Astrocyte (in vitro differentiated cells and primary cell): ENCODE results near the gene HSPBP1. TPM values are rescaled to one million over a fixed set of nuclear protein-coding genes. Genes with fewer than 3 reads are reported as not detected.
A peak's percentile ranks its signal among the peaks of the same experiment; 100 is the strongest.

ENCODE experiments used
- DNase-seq: peaks from one replicate; pipeline ENCODE4 v3.0.0-alpha.2; 2010; ENCODE audit warnings: low read depth
- FAIRE-seq: peaks from 2 replicates; lab custom pipeline; 2011; peaks lifted over from hg19 to GRCh38; lab: Jason Lieb, UNC
- H2AFZ ChIP-seq: 2 replicates; pipeline ENCODE4 v1.6.0; 2012; ENCODE audit warnings: low read depth, low read length, inconsistent platforms
- H3K27ac ChIP-seq: 2 replicates; pipeline ENCODE4 v1.5.1; 2011; ENCODE audit warnings: low read depth, low read length, inconsistent platforms
- H3K27me3 ChIP-seq: 2 replicates; pipeline ENCODE4 v1.6.0; 2011; ENCODE audit warnings: low read length, inconsistent platforms; ENCODE audit not compliant: insufficient read depth
- H3K36me3 ChIP-seq: 2 replicates; pipeline ENCODE4 v1.5.1; 2011; ENCODE audit warnings: low read length, inconsistent platforms; ENCODE audit not compliant: insufficient read depth
- H3K4me1 ChIP-seq: 2 replicates; pipeline ENCODE4 v1.5.1; 2011; ENCODE audit warnings: low read length, inconsistent platforms; ENCODE audit not compliant: insufficient read depth
- H3K4me2 ChIP-seq: 2 replicates; pipeline ENCODE4 v1.6.0; 2012; ENCODE audit warnings: low read length, inconsistent platforms
- H3K4me3 ChIP-seq: 2 replicates; pipeline ENCODE4 v1.5.1; 2011; ENCODE audit warnings: low read depth, mild to moderate bottlenecking, low read length, inconsistent platforms; ENCODE audit not compliant: insufficient read depth
- H3K79me2 ChIP-seq: 2 replicates; pipeline ENCODE4 v1.6.0; 2012; ENCODE audit warnings: mild to moderate bottlenecking, low read length, inconsistent platforms; ENCODE audit not compliant: insufficient read depth
- H3K9ac ChIP-seq: 2 replicates; pipeline ENCODE4 v1.6.0; 2012; ENCODE audit warnings: mild to moderate bottlenecking, low read length, inconsistent platforms
- H3K9me3 ChIP-seq: 2 replicates; pipeline ENCODE4 v1.5.1; 2012; ENCODE audit warnings: low read depth, mild to moderate bottlenecking, low read length, inconsistent platforms; ENCODE audit not compliant: insufficient read depth
- H4K20me1 ChIP-seq: 2 replicates; pipeline ENCODE4 v1.6.0; 2012; ENCODE audit warnings: low read length, inconsistent platforms; ENCODE audit not compliant: insufficient read depth
- H3K27ac Mint-ChIP-seq: one replicate; pipeline ENCODE4 v1.8.0; 2021; ENCODE audit warnings: mild to moderate bottlenecking, mixed read lengths; ENCODE audit not compliant: unreplicated experiment
- H3K27me3 Mint-ChIP-seq: one replicate; pipeline ENCODE4 v1.8.0; 2021; ENCODE audit warnings: low read depth, mixed read lengths; ENCODE audit not compliant: unreplicated experiment
- H3K36me3 Mint-ChIP-seq: one replicate; pipeline ENCODE4 v1.8.0; 2021; ENCODE audit warnings: low read depth, mixed read lengths; ENCODE audit not compliant: unreplicated experiment
- H3K4me1 Mint-ChIP-seq: one replicate; pipeline ENCODE4 v1.8.0; 2021; ENCODE audit warnings: low read depth, mixed read lengths; ENCODE audit not compliant: unreplicated experiment
- H3K4me3 Mint-ChIP-seq: one replicate; pipeline ENCODE4 v1.8.0; 2021; ENCODE audit warnings: mild to moderate bottlenecking, moderate library complexity, mixed read lengths; ENCODE audit not compliant: unreplicated experiment
- H3K9me3 Mint-ChIP-seq: one replicate; pipeline ENCODE4 v1.8.0; 2021; ENCODE audit warnings: mild to moderate bottlenecking, mixed read lengths; ENCODE audit not compliant: unreplicated experiment
- CTCF ChIP-seq: IDR thresholded peaks from 2 replicates; pipeline ENCODE4 v1.5.1; 2011; ENCODE audit warnings: low read depth, mild to moderate bottlenecking, inconsistent platforms, low read length, moderate library complexity; ENCODE audit not compliant: insufficient read depth
- EZH2 ChIP-seq: IDR thresholded peaks from 2 replicates; pipeline ENCODE4 v1.6.1; 2012; ENCODE audit warnings: mild to moderate bottlenecking, low read length, inconsistent platforms; ENCODE audit not compliant: insufficient read depth
- total RNA-seq: library from RNA; stranded (reverse); gene quantifications from 2 replicates; pipeline ENCODE4 v1.2.1, GENCODE V29; 2021

The HSPBP1 gene
- total RNA-seq, 1 donor from 2014 or later, result 34.8 TPM

DNA sequence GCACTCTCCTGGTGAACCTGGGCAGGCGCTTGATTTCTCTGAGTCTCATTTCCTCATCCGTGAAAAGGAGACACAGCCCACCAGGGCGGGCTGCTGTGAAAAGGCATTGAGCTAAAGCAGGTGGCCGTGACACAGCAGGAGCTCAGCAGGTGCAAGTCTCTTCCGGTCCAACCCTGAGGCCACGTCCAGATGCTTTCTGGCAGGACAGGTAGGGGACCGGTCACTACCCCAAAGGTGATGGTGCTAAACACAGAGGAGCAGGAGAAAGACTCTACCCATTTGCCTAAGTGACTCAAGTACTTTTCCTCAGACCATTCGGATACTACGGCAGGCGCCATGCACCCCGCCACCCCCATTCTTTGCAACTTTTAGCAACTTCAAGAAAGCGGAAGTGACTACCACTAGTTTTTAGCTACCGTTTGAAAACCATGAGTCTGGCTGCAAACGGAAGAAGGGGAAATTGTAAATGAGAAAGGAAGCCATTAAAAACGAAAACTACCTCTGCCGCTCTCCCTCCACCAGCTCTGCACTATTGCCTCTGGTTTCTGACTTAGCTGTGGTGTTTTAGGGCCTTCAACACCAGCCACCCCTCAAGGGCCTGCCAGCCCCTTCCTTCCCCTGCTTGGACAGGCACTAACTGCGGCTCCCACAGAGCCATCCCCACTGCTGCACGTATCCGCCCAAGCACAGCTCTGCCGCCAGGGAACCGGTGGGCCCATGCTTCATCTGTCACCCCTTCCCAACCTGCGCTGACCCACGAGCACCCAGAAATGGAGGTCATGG lies 25.9 kb downstream of the HSPBP1 start:
- Histone ChIP-seq H3K9me3 (no peaks in the 10 kb centered on the region), H4K20me1 (peaks cover 92% of the 10 kb centered on the region), H3K4me2 (peak overlapping the region; percentile 13), H3K27ac (no peak overlapping the region), H3K9ac (no peak overlapping the region), H3K4me3 (no peak overlapping the region), H3K79me2 (peaks cover 97% of the 10 kb centered on the region), H2AFZ (no peak overlapping the region), H3K4me1 (peaks cover 36% of the 10 kb centered on the region), H3K27me3 (no peaks in the 10 kb centered on the region), H3K36me3 (no peaks in the 10 kb centered on the region)
- no peaks in the 10 kb centered on the region for H3K27me3 Mint-ChIP-seq
- H3K4me3 Mint-ChIP-seq, result no peak overlapping the region
- H3K36me3 Mint-ChIP-seq, result peaks cover 6% of the 10 kb centered on the region
- TF ChIP-seq EZH2 (no peak), CTCF (no peak)
- no peaks in the 10 kb centered on the region for H3K9me3 Mint-ChIP-seq
- FAIRE-seq (no peak), DNase-seq (no peak)
- peaks cover 38% of the 10 kb centered on the region for H3K4me1 Mint-ChIP-seq
- H3K27ac Mint-ChIP-seq, result peak overlapping the region; percentile 14

DNA sequence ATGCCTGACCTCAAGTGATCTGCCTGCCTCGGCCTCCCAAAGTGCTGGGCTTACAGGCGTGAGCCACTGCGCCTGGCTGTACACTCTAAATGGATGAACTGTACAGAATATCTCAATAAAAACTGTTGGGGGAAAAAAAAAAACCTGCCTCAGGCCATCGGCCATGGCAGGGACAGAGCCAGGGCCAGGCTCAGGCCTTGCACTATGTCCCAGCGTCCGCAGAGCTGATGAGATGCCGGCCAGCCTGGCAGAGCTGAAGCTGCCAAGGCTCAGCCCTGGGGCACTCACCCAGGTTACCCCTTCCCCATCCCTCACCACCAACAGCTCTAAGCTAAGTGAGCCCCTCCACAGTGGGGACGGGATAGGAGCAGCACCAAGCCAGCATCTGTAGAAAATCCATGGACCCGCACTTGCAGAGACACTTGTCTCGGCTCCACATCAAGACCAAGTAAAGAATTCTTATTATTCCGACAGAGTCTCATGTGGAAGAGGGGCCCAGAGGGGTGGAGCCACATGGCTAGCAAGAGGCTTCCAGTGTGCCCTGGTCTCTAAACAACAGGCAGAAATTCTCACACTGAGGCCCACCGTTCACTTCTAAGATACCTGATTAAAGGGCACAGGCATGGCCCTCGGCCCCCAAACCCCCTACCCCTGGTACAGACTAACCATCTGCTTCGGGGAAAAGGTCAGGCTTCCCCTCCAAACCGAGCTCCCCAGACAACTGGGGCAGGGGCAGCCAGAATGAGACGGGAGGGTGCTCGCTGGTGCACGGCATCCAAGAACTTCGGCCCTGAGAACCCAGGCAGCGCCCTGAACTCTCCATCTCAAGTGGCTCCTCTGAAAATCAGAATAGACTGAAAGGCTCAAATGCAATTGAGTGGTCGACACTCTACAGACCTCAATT lies 26.9 kb downstream of the HSPBP1 start:
- peaks cover 43% of the 10 kb centered on the region for H3K4me1 Mint-ChIP-seq
- Histone ChIP-seq H4K20me1 (peaks cover 100% of the 10 kb centered on the region), H3K36me3 (no peaks in the 10 kb centered on the region), H2AFZ (no peak overlapping the region), H3K27ac (no peak overlapping the region), H3K9ac (no peak overlapping the region), H3K27me3 (no peaks in the 10 kb centered on the region), H3K4me3 (no peak overlapping the region), H3K4me2 (no peak overlapping the region), H3K4me1 (peaks cover 36% of the 10 kb centered on the region), H3K79me2 (peaks cover 100% of the 10 kb centered on the region), H3K9me3 (no peaks in the 10 kb centered on the region)
- peak overlapping the region; percentile 14 for H3K27ac Mint-ChIP-seq
- no peak for TF ChIP-seq EZH2
- TF ChIP-seq CTCF, result no peak
- peaks cover 8% of the 10 kb centered on the region for H3K36me3 Mint-ChIP-seq
- H3K9me3 Mint-ChIP-seq, result no peaks in the 10 kb centered on the region
- no peak for DNase-seq
- no peak for FAIRE-seq
- H3K27me3 Mint-ChIP-seq, result no peaks in the 10 kb centered on the region
- H3K4me3 Mint-ChIP-seq, result no peak overlapping the region
